GM19238 (cell line): ENCODE results near the gene PPY.
"Not testable (repeated sequence)": the region's sequence is repeated elsewhere in the genome, so short reads cannot be mapped to it uniquely, and the experiment has no call there.

Source experiments
- DNase-seq: peaks from one replicate; pipeline ENCODE4 v3.0.0; 2011; ENCODE audit warnings: low spot score; ENCODE audit not compliant: insufficient read length

PPY gene

GRCh38 chr17:43942051-43942685 lies at the start of gene PPY:
PPY (minus strand) TSS chr17:43942476; CDS start chr17:43941654, 822 bp downstream.
- DNase-seq, result no peak

GRCh38 chr17:43988301-43988700 lies 46.0 kb upstream of the PPY start:
- DNase-seq, result no peak

GRCh38 chr17:43987131-43988021 lies 45.1 kb upstream of the PPY start:
- no peak for DNase-seq

GRCh38 chr17:43986225-43986981 lies 44.1 kb upstream of the PPY start:
- DNase-seq, result no peak

- no peak for DNase-seq
Measured at GRCh38 chr17:43984521-43984920, 42.2 kb upstream of the PPY start.

GRCh38 chr17:43983515-43984411 lies 41.5 kb upstream of the PPY start:
- no peak for DNase-seq

- no peak for DNase-seq
Measured at GRCh38 chr17:43983196-43983514, 40.9 kb upstream of the PPY start.

- DNase-seq, result no peak
Measured at GRCh38 chr17:43982171-43982570, 39.9 kb upstream of the PPY start.

- no peak for DNase-seq
Measured at GRCh38 chr17:43979671-43980070, 37.4 kb upstream of the PPY start.

GRCh38 chr17:43979011-43979410 lies 36.7 kb upstream of the PPY start:
- DNase-seq, result no peak

- DNase-seq, result no peak
Measured at GRCh38 chr17:43978078-43978477, 35.8 kb upstream of the PPY start.

- DNase-seq, result no peak
Measured at GRCh38 chr17:43976963-43977837, 34.9 kb upstream of the PPY start.

- no peak for DNase-seq
Measured at GRCh38 chr17:43975898-43976297, 33.6 kb upstream of the PPY start.

- DNase-seq, result no peak
Measured at GRCh38 chr17:43974382-43975266, 32.3 kb upstream of the PPY start.

- DNase-seq, result not testable (repeated sequence)
Measured at GRCh38 chr17:43972444-43973212, 30.4 kb upstream of the PPY start.

- not testable (repeated sequence) for DNase-seq
Measured at GRCh38 chr17:43971436-43971835, 29.2 kb upstream of the PPY start.

GRCh38 chr17:43970366-43970765 lies 28.1 kb upstream of the PPY start:
- no peak for DNase-seq

GRCh38 chr17:43967251-43967875 lies 25.1 kb upstream of the PPY start:
- DNase-seq, result no peak
